NCI-H2107 (cell line): Measurements from ENCODE around the gene LRP1-AS.

Source experiments
- DNase-seq: peaks from one replicate; lab custom pipeline; 2025; lab: John Stamatoyannopoulos, UW

LRP1-AS gene

GRCh38 chr12:57180321-57180989, 33.0 kb upstream of the LRP1-AS start:
- no peak for DNase-seq

DNA sequence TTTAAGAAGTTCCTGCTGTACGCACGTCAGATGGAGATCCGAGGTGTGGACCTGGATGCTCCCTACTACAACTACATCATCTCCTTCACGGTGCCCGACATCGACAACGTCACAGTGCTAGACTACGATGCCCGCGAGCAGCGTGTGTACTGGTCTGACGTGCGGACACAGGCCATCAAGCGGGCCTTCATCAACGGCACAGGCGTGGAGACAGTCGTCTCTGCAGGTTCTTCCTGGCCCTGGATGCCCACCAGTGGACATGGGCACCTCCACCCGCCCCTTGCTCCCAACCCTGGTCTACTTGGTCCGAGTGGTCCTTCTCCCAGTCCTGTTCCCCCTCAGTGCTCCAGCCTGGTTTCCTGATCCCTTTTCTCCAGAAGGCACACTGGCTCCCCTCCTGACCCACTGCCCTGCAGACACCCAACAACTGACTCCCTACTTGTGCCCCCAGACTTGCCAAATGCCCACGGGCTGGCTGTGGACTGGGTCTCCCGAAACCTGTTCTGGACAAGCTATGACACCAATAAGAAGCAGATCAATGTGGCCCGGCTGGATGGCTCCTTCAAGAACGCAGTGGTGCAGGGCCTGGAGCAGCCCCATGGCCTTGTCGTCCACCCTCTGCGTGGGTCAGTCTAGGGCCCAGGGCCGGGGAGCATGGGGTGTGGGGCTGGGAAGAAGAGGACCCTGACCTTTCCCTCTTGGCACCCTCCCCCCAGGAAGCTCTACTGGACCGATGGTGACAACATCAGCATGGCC, 32.1 kb upstream of the LRP1-AS start:
- DNase-seq = no peak

- DNase-seq = no peak
Measured at GRCh38 chr12:57178213-57178612, 30.8 kb upstream of the LRP1-AS start.

GRCh38 chr12:57177354-57177753, 29.9 kb upstream of the LRP1-AS start:
- no peak for DNase-seq

DNA sequence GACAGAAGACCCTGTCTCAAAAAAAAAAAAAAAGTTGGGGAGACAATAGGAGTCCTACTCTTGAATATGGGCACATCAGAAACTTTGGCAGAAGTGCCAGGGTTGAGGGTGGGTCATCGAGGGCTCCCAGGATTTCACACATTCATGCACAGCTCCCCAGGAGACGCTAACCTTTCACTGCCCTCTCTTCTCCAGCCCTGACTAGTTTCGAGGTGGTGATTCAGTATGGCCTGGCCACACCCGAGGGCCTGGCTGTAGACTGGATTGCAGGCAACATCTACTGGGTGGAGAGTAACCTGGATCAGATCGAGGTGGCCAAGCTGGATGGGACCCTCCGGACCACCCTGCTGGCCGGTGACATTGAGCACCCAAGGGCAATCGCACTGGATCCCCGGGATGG, 29.4 kb upstream of the LRP1-AS start:
- no peak for DNase-seq

- DNase-seq = no peak
Measured at GRCh38 chr12:57176139-57176477, 28.7 kb upstream of the LRP1-AS start.

- peak; percentile 85 for DNase-seq
Measured at GRCh38 chr12:57175428-57176138, 28.2 kb upstream of the LRP1-AS start.

DNA sequence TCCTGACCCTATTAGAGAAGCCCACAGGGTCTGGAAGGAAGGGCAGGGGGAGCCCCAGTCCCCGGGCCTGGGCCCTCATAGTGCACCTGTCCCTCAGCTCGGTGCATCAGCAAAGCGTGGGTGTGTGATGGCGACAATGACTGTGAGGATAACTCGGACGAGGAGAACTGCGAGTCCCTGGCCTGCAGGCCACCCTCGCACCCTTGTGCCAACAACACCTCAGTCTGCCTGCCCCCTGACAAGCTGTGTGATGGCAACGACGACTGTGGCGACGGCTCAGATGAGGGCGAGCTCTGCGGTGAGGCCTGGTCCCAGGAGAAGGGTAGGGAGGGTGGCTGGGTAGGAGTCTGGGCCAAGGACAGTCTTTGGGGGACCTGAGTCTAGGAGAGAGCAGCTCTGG, 26.3 kb upstream of the LRP1-AS start:
- DNase-seq = no peak

- no peak for DNase-seq
Measured at GRCh38 chr12:57173089-57173488, 25.7 kb upstream of the LRP1-AS start.

DNA sequence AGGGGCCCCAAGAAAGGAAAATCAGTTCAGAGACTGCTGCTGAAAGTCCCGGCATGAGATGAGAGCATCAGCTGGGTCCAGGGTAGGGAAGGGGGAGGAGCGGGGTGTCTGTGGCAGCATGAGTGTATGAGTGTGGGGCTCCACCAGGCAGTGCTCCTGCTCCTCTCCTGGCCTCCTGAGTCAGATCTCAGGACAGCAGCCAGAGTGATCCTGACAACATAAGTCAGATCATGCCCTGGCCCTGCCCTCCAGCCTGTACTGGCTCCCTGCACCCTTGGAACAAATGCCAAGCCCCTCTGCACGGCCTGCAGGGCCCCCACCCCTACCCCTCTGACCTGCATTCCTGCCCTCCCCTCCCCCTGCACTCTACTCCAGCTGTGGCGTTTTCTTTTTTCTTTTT, 24.2 kb upstream of the LRP1-AS start:
- DNase-seq = no peak

DNA sequence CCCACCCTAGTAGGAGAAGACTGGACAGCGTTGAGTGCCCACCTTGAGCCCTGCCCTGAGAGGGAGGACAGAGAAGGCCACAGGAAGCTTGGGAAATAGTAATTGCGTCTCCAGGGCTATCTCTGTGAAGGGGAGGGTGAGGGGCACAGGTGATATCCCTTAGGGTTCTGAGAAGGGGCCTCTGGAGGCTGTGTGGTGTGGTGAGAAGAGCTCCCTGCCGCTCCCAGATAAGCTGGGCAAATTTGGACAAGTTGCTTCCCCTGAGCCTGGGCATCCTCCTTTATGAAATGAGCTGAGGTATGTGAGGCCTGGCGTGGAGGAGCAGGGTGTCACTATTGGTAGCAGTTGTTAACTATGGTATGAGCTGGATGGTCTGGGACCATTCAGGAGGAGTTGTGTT, 23.5 kb upstream of the LRP1-AS start:
- no peak for DNase-seq

DNA sequence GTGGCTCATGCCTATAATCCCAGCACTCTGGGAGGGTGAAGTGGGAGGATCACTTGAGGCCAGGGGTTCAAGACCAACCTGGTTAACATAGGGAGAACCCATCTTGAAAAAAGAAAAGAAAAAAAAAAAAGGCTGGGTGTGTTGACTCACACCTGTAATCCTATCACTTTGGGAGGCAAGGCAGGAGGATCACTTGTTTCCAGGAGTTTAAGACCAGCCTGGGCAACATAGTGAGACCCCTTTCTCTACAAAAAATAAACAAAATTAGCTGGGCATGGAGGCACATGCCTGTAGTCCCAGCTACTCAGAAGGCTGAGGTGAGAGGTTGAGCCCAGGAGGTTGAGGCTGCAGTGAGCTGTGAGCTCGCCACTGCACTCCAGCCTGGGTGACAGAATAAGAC, 23.0 kb upstream of the LRP1-AS start:
- no peak for DNase-seq

DNA sequence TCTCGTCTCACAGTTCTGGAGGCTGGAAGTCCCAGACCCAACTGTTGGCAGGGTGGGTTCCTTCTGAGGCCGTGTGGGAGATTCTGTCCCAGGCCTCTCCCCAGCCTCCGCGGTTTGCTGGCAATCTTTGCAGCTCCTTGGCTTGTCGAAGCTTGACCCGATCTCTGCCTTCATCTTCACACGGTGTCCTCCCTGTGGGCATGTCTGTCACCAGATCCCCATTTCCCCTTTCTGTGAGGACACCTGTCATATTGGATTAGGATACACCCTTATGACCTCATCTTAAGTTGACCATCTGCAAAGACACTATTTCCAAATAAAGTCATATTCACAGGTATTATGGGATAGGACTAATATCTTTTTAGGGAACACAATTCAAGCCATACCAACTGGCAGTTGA, 22.6 kb upstream of the LRP1-AS start:
- DNase-seq = no peak

- DNase-seq = no peak
Measured at GRCh38 chr12:57169046-57169795, 21.8 kb upstream of the LRP1-AS start.

- no peak for DNase-seq
Measured at GRCh38 chr12:57168058-57168457, 20.6 kb upstream of the LRP1-AS start.

DNA sequence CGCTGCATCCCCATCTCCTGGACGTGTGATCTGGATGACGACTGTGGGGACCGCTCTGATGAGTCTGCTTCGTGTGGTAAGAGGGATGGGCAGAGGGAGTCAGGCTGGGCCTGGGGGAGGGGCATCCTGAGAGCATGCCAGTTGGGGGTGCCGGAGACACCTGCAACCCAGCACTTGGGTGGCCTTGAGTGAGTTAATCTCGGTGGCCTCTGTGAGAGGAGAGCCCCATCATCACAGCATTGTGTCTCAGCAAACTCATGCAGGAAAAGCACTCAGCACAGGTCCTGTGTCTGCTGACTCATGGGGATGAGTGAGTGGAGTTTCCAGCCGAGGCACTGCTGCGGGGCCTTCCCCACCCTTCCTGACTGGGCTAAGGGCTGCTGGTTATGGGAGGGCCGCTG, 19.6 kb upstream of the LRP1-AS start:
- DNase-seq = no peak

GRCh38 chr12:57165741-57166140, 18.3 kb upstream of the LRP1-AS start:
- no peak for DNase-seq

DNA sequence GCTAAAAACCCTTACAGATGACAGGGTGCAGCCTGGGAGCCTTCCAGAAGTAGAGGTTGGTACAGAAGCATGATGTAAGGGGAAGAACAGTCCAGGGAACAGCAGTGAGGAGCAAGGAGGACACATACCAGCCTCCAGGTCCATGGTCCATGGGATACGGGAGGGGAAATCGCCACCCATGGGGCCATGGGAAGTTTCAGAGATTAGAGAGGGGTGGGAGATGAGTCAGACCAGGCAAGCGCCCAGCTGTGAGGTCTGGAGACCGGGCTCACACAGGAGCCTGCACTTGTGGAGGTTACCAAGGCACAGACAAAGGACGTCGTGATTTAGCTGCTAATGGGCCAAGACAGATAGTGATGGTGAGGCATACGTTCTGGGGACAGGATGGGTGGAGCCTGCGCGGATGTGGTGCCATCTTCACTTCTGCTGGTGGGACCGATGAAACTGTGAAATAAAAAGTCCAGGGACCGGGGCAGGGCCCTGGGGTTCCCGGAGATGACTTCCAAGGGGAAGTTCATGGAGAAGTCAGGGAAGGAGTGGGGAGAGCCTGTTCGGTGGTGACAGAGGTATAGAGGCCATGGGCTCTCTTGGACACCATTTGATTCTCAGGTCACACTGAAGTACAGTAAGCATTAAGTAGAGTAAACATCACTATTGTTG, 17.7 kb upstream of the LRP1-AS start:
- no peak for DNase-seq

GRCh38 chr12:57164454-57164853, 17.0 kb upstream of the LRP1-AS start:
- DNase-seq = no peak

- no peak for DNase-seq
Measured at GRCh38 chr12:57162553-57163125, 15.2 kb upstream of the LRP1-AS start.

DNA sequence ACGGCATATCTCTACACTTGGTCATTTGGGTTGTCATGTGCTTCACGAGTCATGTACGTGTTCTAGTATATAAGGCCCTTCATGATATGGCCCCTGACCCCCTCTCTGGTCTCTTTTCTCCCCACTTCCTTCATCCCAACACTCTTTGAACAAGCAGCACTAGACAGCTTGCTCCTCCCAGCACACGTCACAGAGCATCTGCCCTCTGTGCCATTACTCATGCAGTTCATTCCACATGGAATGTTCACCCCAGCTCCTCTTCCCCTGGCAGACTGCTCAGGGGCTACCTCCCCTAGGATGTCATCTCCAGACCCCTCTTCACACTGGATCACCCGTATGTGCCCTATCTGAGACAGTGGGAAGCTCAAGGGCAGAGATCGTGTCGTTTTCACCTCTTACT, 14.1 kb upstream of the LRP1-AS start:
- DNase-seq = no peak

- no peak for DNase-seq
Measured at GRCh38 chr12:57160741-57161140, 13.3 kb upstream of the LRP1-AS start.
